Tibial nerve (tissue), 4 donors: ENCODE results near the gene AK8. TPM values are rescaled to one million over a fixed set of nuclear protein-coding genes. Genes with fewer than 3 reads are reported as not detected.

ENCODE experiments used
- DNase-seq, 2 donors: peaks; one replicate each; pipeline ENCODE4 v3.0.0-alpha.2; 2019; ENCODE audit warnings: low spot score in 2 of 2
- H3K27ac ChIP-seq, 4 donors: fragments of 200-600 bp; sonication (generic) in 3 of 4; one replicate each; pipeline ENCODE4 v1.5.1; 2017 to 2019; ENCODE audit warnings: mild to moderate bottlenecking in 1 of 4
- H3K27me3 ChIP-seq, 2 donors: fragments of 200-600 bp; sonication (generic) in 1 of 2; one replicate each; pipeline versions ENCODE4 v1.5.1 to v1.6.0; 2017 to 2019
- H3K36me3 ChIP-seq, 3 donors: fragments of 200-600 bp; sonication (generic); one replicate each; pipeline ENCODE4 v1.5.1; 2018 to 2019
- H3K4me1 ChIP-seq, 4 donors: fragments of 200-600 bp; sonication (generic) in 3 of 4; one replicate each; pipeline ENCODE4 v1.5.1; 2017 to 2019
- H3K4me3 ChIP-seq, 4 donors: fragments of 200-600 bp; sonication (generic) in 3 of 4; one replicate each; pipeline ENCODE4 v1.5.1; 2017 to 2019; ENCODE audit warnings: mild to moderate bottlenecking in 1 of 4, moderate library complexity in 1 of 4
- H3K9me3 ChIP-seq, 4 donors: fragments of 200-600 bp; sonication (generic) in 3 of 4; one replicate each; pipeline ENCODE4 v1.5.1; 2017 to 2019
- EP300 ChIP-seq, 2 donors: sonication (generic); formaldehyde crosslinking; IDR thresholded peaks; one replicate each; pipeline ENCODE4 v1.6.1; 2017; ENCODE audit warnings: antibody characterized with exemption in 2 of 2, mild to moderate bottlenecking in 1 of 2
- POLR2A ChIP-seq, 2 donors: fragments of 450-650 bp; IDR thresholded peaks; one replicate each; pipeline ENCODE4 v1.6.1; 2017; ENCODE audit warnings: antibody characterized with exemption in 2 of 2, mild to moderate bottlenecking in 2 of 2, moderate library complexity in 2 of 2
- WGBS, 2 donors: methylation state at CpG; one replicate each; pipeline ENCODE4 v1.1.5; 2018; 5-methylcytosine and 5-hydroxymethylcytosine counted together
- total RNA-seq, 4 donors: library from RNA; depleted of rRNA; stranded (reverse); fragments of >200 nt; gene quantifications; one replicate each; pipeline ENCODE4 v1.1.0, GENCODE V29; 2016
- TF ChIP-seq, protein P1 (sequence below), 5 experiments: fragments of 200-600 bp in 3 of 5; fragments of 450-650 bp in 2 of 5; sonication (generic) in 3 of 5; IDR thresholded peaks; one replicate each; pipeline ENCODE4 v1.5.1; 2016 to 2019; ENCODE audit warnings: antibody characterized with exemption in 5 of 5, mild to moderate bottlenecking in 3 of 5, moderate library complexity in 2 of 5

AK8 gene
- total RNA-seq, 4 donors from 2014 or later: 0.30 to 4.3 (median 1.7) TPM

DNA sequence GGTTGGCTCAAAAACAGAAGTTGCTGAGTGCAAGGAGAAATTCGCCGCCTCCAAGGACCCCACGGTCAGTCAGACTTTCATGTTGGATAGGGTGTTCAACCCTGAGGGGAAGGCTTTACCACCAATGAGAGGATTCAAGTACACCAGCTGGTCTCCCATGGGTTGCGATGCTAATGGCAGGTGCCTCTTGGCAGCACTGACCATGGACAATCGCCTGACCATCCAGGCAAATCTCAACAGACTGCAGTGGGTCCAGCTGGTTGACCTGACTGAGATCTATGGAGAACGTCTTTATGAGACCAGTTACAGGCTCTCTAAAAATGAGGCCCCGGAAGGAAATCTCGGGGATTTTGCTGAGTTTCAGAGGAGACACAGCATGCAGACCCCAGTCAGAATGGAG, 200.1 kb downstream of the AK8 start:
- no peak overlapping the region for H3K4me3 ChIP-seq

More for the DNA sequence above, 200.1 kb downstream of the AK8 start:
- Histone ChIP-seq H3K27ac (no peak overlapping the region), H3K4me1 (peaks cover 0 to 39% (median under 1%) of the 10 kb centered on the region in 4 donors), H3K36me3 (peaks cover 0 to 34% (median 16%) of the 10 kb centered on the region in 3 donors), H3K27me3 (no peaks in the 10 kb centered on the region), H3K9me3 (no peaks in the 10 kb centered on the region)
- TF ChIP-seq EP300 (IDR thresholded peaks at IDR 0.05): no peak
- no peak for TF ChIP-seq POLR2A (IDR thresholded peaks at IDR 0.05)
- TF ChIP-seq, protein P1, sequence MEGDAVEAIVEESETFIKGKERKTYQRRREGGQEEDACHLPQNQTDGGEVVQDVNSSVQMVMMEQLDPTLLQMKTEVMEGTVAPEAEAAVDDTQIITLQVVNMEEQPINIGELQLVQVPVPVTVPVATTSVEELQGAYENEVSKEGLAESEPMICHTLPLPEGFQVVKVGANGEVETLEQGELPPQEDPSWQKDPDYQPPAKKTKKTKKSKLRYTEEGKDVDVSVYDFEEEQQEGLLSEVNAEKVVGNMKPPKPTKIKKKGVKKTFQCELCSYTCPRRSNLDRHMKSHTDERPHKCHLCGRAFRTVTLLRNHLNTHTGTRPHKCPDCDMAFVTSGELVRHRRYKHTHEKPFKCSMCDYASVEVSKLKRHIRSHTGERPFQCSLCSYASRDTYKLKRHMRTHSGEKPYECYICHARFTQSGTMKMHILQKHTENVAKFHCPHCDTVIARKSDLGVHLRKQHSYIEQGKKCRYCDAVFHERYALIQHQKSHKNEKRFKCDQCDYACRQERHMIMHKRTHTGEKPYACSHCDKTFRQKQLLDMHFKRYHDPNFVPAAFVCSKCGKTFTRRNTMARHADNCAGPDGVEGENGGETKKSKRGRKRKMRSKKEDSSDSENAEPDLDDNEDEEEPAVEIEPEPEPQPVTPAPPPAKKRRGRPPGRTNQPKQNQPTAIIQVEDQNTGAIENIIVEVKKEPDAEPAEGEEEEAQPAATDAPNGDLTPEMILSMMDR (IDR thresholded peaks at IDR 0.05): no peak
- DNase-seq: no peak
- 91 to 97% methylated on average over 8 of the region's 8 CpGs for WGBS, 2 donors

Other genes starting within 250 kb of the AK8 start
- 10 to 100 TPM; 27.6 to 38.7 (median 31.8) TPM for gene DDX31, start 208.3 kb downstream of the AK8 start, total RNA-seq
- 10 to 100 TPM; 10.5 to 17.4 (median 16.2) TPM for gene GTF3C4, start 207.8 kb downstream of the AK8 start, total RNA-seq
- gene SPACA9, start 614 bp upstream of the AK8 start, total RNA-seq: 1 to 10 TPM; 4.2 to 5.9 (median 5.3) TPM
- gene TSC1, start 66.3 kb upstream of the AK8 start, total RNA-seq: 10 to 100 TPM; 48.6 to 88.4 (median 68.9) TPM
- not detected for gene GFI1B, start 100.4 kb upstream of the AK8 start, total RNA-seq
- gene GTF3C5, start 152.7 kb upstream of the AK8 start, total RNA-seq: 10 to 100 TPM; 49.4 to 94.2 (median 73.3) TPM
- gene CEL, start 183.7 kb upstream of the AK8 start, total RNA-seq: 10 to 100 TPM in 1 of 4 donors, 1 to 10 TPM in 3; 1.7 to 10.5 (median 2.6) TPM
- 10 to 100 TPM; 34.5 to 60.0 (median 48.7) TPM for gene RALGDS, start 243.0 kb upstream of the AK8 start, total RNA-seq